ENCODE measurements around the gene PPP1R18. TPM values are rescaled to one million over a fixed set of nuclear protein-coding genes. Genes with fewer than 3 reads are reported as not detected.

The PPP1R18 gene
- total RNA-seq, 1 experiment from 2014 or later, result 66.9 TPM

DNA sequence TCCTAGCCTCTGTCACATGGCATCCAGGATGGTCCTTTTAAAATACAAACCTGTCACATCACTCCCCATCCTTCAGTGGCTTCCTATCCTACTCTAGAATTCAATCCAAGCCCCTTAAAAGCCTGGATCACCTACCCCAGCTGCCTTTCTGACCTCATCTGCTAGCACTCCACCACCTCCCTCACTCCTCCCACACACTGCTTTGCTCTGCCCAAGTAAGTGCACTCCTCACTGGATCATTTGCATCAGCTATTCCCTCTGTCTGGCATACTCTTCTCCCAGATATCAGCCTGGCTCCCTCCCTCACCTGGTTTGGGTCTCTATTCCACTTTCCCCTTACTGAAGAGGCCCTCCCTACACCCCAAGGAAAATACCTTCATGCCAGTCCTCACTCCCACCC is 29.0 kb downstream of the PPP1R18 start:
- no peak overlapping the region for H3K27ac Mint-ChIP-seq (ENCODE audit: low read depth, unreplicated experiment)
- no peaks in the 10 kb centered on the region for H3K9me3 Mint-ChIP-seq (ENCODE audit: unreplicated experiment)
- no peak overlapping the region for H3K4me3 Mint-ChIP-seq (ENCODE audit: unreplicated experiment)
- no peak for DNase-seq (ENCODE audit: unreplicated experiment)
- no peaks in the 10 kb centered on the region for H3K4me1 Mint-ChIP-seq (ENCODE audit: insufficient read depth, unreplicated experiment)
- H3K36me3 Mint-ChIP-seq (ENCODE audit: insufficient read depth, unreplicated experiment), result peaks cover 85% of the 10 kb centered on the region
- BruUV-seq (replicated peaks), result no TSS peak
- CTCF ChIA-PET, result no interaction called here
- intact Hi-C loops (cut with micrococcal nuclease), result no loop called here
- no peak for TF ChIP-seq CTCF (IDR thresholded peaks at IDR 0.05; ENCODE audit: unreplicated experiment)
- POLR2A ChIA-PET, result interaction anchor here (1.3 to 1.4 kb wide), 2 partner anchors 11 to 15 kb away, joined by 3 read pairs; partner anchors contain the start of genes C6orf136 and DHX16
- no peaks in the 10 kb centered on the region for H3K27me3 Mint-ChIP-seq (ENCODE audit: insufficient read depth, unreplicated experiment)

DNA sequence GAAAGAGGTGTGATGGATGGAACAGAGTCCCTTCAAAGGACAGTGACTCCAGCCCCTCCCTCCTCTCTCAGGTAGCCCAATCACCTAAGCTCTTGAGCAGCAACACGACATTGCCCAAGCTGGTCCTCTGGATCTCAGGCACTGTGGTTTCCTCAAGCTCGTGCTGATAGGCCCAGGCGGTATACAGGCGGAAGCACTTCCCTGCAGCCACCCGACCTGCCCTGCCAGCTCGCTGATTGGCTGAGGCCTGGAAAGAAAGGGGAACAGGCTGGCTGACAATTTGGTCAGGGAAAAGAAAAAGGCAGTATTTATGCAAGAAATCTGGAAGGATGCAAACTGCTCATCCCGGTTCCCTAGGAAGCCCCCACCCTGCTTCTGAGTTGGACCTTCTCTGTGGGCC is 29.9 kb downstream of the PPP1R18 start:
- no peak for TF ChIP-seq CTCF (IDR thresholded peaks at IDR 0.05; ENCODE audit: unreplicated experiment)
- POLR2A ChIA-PET, result interaction anchor here (0.7 to 1.3 kb wide), 2 partner anchors 10 to 75 kb away, joined by 3 read pairs; partner anchors contain the start of gene C6orf136
- Mint-ChIP-seq H3K4me1 (ENCODE audit: insufficient read depth, unreplicated experiment) (no peaks in the 10 kb centered on the region), H3K27me3 (ENCODE audit: insufficient read depth, unreplicated experiment) (no peaks in the 10 kb centered on the region), H3K36me3 (ENCODE audit: insufficient read depth, unreplicated experiment) (peaks cover 85% of the 10 kb centered on the region), H3K9me3 (ENCODE audit: unreplicated experiment) (no peaks in the 10 kb centered on the region), H3K4me3 (ENCODE audit: unreplicated experiment) (no peak overlapping the region), H3K27ac (ENCODE audit: low read depth, unreplicated experiment) (no peak overlapping the region)
- BruUV-seq (replicated peaks), result TSS peak; percentile 21
- DNase-seq (ENCODE audit: unreplicated experiment), result no peak
- intact Hi-C loops (cut with micrococcal nuclease), result no loop called here
- CTCF ChIA-PET, result interaction anchor here (0.6 kb wide), 2 partner anchors 124 to 1000 kb away, joined by 3 read pairs; no protein-coding TSS in a partner anchor

GRCh38 chr6:30655743-30656094 is 30.7 kb downstream of the PPP1R18 start:
- H3K36me3 Mint-ChIP-seq (ENCODE audit: insufficient read depth, unreplicated experiment), result peaks cover 86% of the 10 kb centered on the region
- DNase-seq (ENCODE audit: unreplicated experiment), result no peak
- TF ChIP-seq CTCF (IDR thresholded peaks at IDR 0.05; ENCODE audit: unreplicated experiment), result no peak
- no TSS peak for BruUV-seq (replicated peaks)
- no peak overlapping the region for H3K27ac Mint-ChIP-seq (ENCODE audit: low read depth, unreplicated experiment)
- POLR2A ChIA-PET, result no interaction called here
- H3K4me3 Mint-ChIP-seq (ENCODE audit: unreplicated experiment), result no peak overlapping the region
- CTCF ChIA-PET, result no interaction called here
- H3K27me3 Mint-ChIP-seq (ENCODE audit: insufficient read depth, unreplicated experiment), result no peaks in the 10 kb centered on the region
- intact Hi-C loops (cut with micrococcal nuclease), result no loop called here
- no peaks in the 10 kb centered on the region for H3K4me1 Mint-ChIP-seq (ENCODE audit: insufficient read depth, unreplicated experiment)
- H3K9me3 Mint-ChIP-seq (ENCODE audit: unreplicated experiment), result no peaks in the 10 kb centered on the region

DNA sequence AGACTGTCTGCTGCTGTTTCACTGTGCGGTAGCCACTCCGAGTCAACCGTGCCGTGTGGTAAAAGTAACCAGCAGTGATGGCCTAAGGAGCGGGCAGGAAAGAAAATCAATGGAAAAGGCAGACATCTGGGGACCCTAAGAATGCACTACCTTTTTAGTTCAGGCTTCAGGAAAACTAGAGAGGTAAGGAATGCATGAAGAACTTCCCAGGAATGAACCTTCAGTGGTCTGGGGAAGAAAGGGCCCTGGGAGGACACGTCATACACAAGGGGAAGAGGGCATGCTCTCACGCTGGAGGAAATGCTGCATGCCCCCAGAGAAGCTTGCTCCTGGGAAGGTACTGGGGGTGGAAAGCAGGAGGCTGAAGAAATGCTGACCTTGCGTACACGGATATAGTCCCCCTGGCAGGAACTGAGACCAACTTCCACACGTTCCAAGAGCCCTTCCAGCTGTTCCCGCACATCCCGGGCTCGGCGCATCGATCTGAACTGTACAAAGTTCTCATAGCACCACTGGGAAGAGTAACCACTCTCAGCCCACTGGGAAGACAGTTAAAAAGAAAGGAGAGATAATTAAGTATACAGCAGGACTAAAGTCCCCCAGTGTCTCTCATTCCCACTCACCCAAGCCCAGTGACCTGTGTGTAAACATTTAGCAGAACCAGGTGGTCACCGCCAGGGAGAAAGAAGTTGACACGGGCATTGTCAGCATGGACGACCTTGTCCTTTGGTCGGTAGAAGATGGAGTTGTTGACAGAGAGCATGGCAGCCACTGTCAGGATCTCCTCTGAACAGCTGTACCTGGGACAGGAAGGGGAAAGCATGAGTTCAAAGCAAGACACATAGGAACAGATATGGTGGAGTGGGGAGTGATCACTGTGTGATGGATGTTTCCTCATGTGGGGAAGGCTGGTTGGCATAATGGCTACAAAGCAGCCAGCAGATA is 31.4 kb downstream of the PPP1R18 start:
- DNase-seq (ENCODE audit: unreplicated experiment), result no peak
- Mint-ChIP-seq H3K4me3 (ENCODE audit: unreplicated experiment) (no peak overlapping the region), H3K27ac (ENCODE audit: low read depth, unreplicated experiment) (no peak overlapping the region), H3K36me3 (ENCODE audit: insufficient read depth, unreplicated experiment) (peaks cover 88% of the 10 kb centered on the region), H3K4me1 (ENCODE audit: insufficient read depth, unreplicated experiment) (no peaks in the 10 kb centered on the region), H3K9me3 (ENCODE audit: unreplicated experiment) (no peaks in the 10 kb centered on the region), H3K27me3 (ENCODE audit: insufficient read depth, unreplicated experiment) (no peaks in the 10 kb centered on the region)
- ChIA-PET POLR2A (interaction anchor here (1.1 kb wide), 1 partner anchor 18 kb away, joined by 3 read pairs; the partner anchor contains the start of gene DHX16), CTCF (interaction anchor here (0.8 kb wide), 1 partner anchor 17 kb away, joined by 4 read pairs; no protein-coding TSS in a partner anchor)
- TSS peak; percentile 14 for BruUV-seq (replicated peaks)
- no peak for TF ChIP-seq CTCF (IDR thresholded peaks at IDR 0.05; ENCODE audit: unreplicated experiment)
- intact Hi-C loops (cut with micrococcal nuclease), result no loop called here

Measured in MCF 10A (cell line).